Gastroesophageal sphincter (tissue), 4 donors: ENCODE results near the gene CA11. TPM values are rescaled to one million over a fixed set of nuclear protein-coding genes. Genes with fewer than 3 reads are reported as not detected.
A peak's percentile ranks its signal among the peaks of the same experiment; 100 is the strongest.

Source experiments
- ATAC-seq: fragments of 150-250 bp; one replicate; pipeline ENCODE4 v1.9.1; 2016; ENCODE audit warnings: mild to moderate bottlenecking, moderate library complexity
- H3K27ac ChIP-seq, 4 donors: fragments of 200-600 bp; sonication (generic) in 3 of 4; 1 replicate in 3 of 4; 2 replicates in 1 of 4; pipeline ENCODE4 v1.5.1; 2016 to 2019
- H3K27me3 ChIP-seq: fragments of 200-600 bp; sonication (generic); one replicate; pipeline ENCODE4 v1.5.1; 2019
- H3K36me3 ChIP-seq, 2 donors: fragments of 200-600 bp; sonication (generic); one replicate each; pipeline ENCODE4 v1.5.1; 2019; ENCODE audit warnings: control low read depth in 1 of 2
- H3K4me1 ChIP-seq, 3 donors: fragments of 200-600 bp; sonication (generic); 1 replicate in 2 of 3; 2 replicates in 1 of 3; pipeline ENCODE4 v1.5.1; 2016 to 2019; ENCODE audit warnings: control low read depth in 2 of 3
- H3K4me3 ChIP-seq, 2 donors: fragments of 200-600 bp; sonication (generic); one replicate each; pipeline ENCODE4 v1.5.1; 2019; ENCODE audit warnings: mild to moderate bottlenecking in 1 of 2, moderate library complexity in 1 of 2
- H3K9me3 ChIP-seq, 3 donors: fragments of 200-600 bp; sonication (generic); one replicate each; pipeline ENCODE4 v1.5.1; 2017 to 2019; ENCODE audit warnings: control low read depth in 2 of 3
- CTCF ChIP-seq, 4 experiments: fragments of 200-600 bp in 2 of 4; fragments of 450-650 bp in 2 of 4; sonication (generic) in 1 of 4; IDR thresholded peaks; one replicate each; pipeline ENCODE4 v1.5.1; 2017 to 2019; ENCODE audit warnings: antibody characterized with exemption in 4 of 4, mild to moderate bottlenecking in 2 of 4, moderate library complexity in 2 of 4
- EP300 ChIP-seq: sonication (generic); formaldehyde crosslinking; IDR thresholded peaks from one replicate; pipeline ENCODE4 v1.6.1; 2017; ENCODE audit warnings: antibody characterized with exemption, mild to moderate bottlenecking
- POLR2A ChIP-seq, 2 donors: fragments of 450-650 bp; IDR thresholded peaks; one replicate each; pipeline ENCODE4 v1.6.1; 2017; ENCODE audit warnings: antibody characterized with exemption in 2 of 2, mild to moderate bottlenecking in 2 of 2, moderate library complexity in 1 of 2
- POLR2AphosphoS5 ChIP-seq: sonication (generic); formaldehyde crosslinking; IDR thresholded peaks from one replicate; pipeline ENCODE4 v1.6.1; 2017; ENCODE audit warnings: antibody characterized with exemption
- WGBS, 2 donors: methylation state at CpG; one replicate each; pipeline ENCODE4 v1.1.5; 2018; ENCODE audit warnings: low coverage in 1 of 2; 5-methylcytosine and 5-hydroxymethylcytosine counted together
- total RNA-seq, 4 donors: library from RNA; depleted of rRNA; stranded (reverse); fragments of >200 nt; gene quantifications; one replicate each; pipeline ENCODE4 v1.1.0, GENCODE V29; 2016

The CA11 gene
- total RNA-seq, 4 donors from 2014 or later, result 10.0 to 28.5 (median 12.5) TPM

DNA sequence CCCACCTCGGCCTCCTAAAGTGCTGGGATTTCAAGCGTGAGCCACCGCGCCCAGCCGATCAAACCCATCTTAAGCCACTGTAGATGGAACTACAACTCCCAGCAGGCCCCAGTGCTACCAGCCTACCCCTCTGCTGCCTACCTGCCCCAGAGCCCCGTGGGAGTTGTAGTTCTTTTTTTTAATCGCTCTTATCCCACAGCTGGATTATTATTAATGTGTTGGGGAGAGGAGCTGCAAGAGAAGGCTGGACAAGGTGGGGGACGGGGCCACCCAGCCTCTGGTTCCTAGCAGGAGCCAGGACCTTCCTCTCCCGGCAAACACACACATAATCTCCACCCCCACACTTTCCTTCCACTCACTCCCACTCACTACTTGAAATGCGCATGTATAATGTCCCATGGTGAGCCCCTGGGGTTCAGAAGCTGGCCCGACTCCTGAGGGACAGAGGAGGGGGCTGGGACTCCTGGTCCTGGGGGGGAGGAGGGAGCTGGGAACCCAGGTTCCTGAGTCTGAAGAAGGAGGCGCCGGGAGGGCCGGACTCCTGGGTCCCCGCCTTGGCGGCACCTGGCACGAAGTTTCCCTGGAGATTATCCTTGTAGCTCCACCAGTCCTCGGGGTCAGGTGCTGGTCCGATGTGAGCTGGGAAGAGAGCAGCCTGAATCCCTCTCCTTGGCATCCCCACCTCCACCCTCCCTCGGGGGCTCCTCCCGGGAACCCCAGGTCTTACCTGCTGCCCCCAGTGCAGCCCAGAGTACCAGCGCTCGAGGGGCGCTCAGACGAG lies 958 bp downstream of the CA11 start:
- peak; percentile 78 for ATAC-seq
- Histone ChIP-seq H3K27me3 (no peaks in the 10 kb centered on the region), H3K27ac (peak overlapping the region; percentile 87 to 94 (median 91)), H3K4me1 (peaks cover 0 to 34% (median 16%) of the 10 kb centered on the region in 3 donors), H3K36me3 (no peaks in the 10 kb centered on the region), H3K4me3 (peak overlapping the region; percentile 59 to 80), H3K9me3 (no peaks in the 10 kb centered on the region)
- TF ChIP-seq EP300 (no peak), POLR2A (IDR thresholded peaks at IDR 0.05) (no peak), POLR2AphosphoS5 (no peak), CTCF (IDR thresholded peaks at IDR 0.05) (no peak)
- WGBS, 2 donors, result 3 to 10% methylated on average over 8 to 10 of the region's 25 CpGs

DNA sequence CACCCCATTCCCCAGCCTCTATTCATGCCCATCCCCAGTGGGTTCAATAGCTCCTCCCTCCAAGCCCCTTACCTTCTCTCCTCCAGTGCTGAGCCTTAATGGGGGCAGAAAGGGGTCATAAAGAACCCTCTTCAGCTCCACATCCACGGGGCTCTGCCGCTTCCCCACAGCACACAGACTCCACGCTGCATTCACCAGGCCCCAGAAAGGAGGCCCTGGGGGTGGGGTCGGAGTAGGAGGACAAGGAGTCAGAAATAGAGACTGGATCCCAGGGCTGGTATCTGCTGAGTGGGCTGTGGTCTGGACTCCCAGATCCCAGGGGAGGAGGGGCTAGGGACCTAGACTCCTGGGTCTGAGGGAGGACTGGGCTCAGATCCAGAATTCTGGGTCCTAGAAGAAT lies 1.6 kb downstream of the CA11 start:
- no peak for ATAC-seq
- Histone ChIP-seq H3K9me3 (no peaks in the 10 kb centered on the region), H3K4me1 (peaks cover 0 to 40% (median 16%) of the 10 kb centered on the region in 3 donors), H3K27me3 (no peaks in the 10 kb centered on the region), H3K36me3 (no peaks in the 10 kb centered on the region), H3K4me3 (peak overlapping the region in 1 of 2 donors; percentile 59), H3K27ac (peak overlapping the region in 3 of 4 donors; percentile 89 to 94 (median 93))
- no CpG with 5 or more reads among the region's 4 CpGs for WGBS, 2 donors
- TF ChIP-seq POLR2AphosphoS5 (no peak), CTCF (IDR thresholded peaks at IDR 0.05) (no peak), EP300 (no peak), POLR2A (IDR thresholded peaks at IDR 0.05) (no peak)

GRCh38 chr19:48642862-48643261 lies 3.1 kb downstream of the CA11 start:
- Histone ChIP-seq H3K36me3 (no peaks in the 10 kb centered on the region), H3K27ac (no peak overlapping the region), H3K4me3 (no peak overlapping the region), H3K4me1 (peaks cover 0 to 51% (median 23%) of the 10 kb centered on the region in 3 donors), H3K9me3 (no peaks in the 10 kb centered on the region), H3K27me3 (no peaks in the 10 kb centered on the region)
- TF ChIP-seq EP300 (no peak), POLR2A (IDR thresholded peaks at IDR 0.05) (no peak), CTCF (IDR thresholded peaks at IDR 0.05) (no peak), POLR2AphosphoS5 (no peak)
- 87 to 93% methylated on average over 4 to 5 of the region's 5 CpGs for WGBS, 2 donors
- ATAC-seq, result no peak

DNA sequence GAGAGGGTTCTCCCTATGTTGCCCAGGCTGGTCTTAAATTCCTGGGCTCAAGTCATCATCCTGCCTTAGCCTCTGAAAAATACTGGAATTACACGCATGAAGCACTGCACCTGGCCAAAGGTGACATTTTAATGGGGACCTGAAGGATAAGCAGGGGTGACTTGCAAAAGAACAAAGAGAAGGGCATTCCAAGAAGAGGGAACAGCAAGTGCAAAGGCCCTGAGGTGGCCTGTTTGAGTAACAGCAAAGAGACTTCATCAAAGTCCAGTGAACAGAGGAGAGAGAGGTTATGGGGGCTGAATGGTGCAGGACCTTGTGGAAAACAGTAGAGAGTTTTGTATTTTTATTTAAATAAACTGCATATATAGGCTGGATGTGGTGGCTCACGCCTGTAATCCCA lies 4.1 kb downstream of the CA11 start:
- no peak overlapping the region for H3K27ac ChIP-seq
- no peak for TF ChIP-seq POLR2AphosphoS5
- TF ChIP-seq CTCF (IDR thresholded peaks at IDR 0.05), result no peak
- no peak for TF ChIP-seq POLR2A (IDR thresholded peaks at IDR 0.05)
- TF ChIP-seq EP300, result no peak
- WGBS, 2 donors, result 80% methylated on average over 1 of the region's 2 CpGs; no CpG with 5 or more reads in 1 of the 2 donors
- no peaks in the 10 kb centered on the region for H3K9me3 ChIP-seq
- H3K4me3 ChIP-seq, result no peak overlapping the region
- H3K4me1 ChIP-seq, result peaks cover 0 to 51% (median 23%) of the 10 kb centered on the region in 3 donors
- ATAC-seq, result no peak
- no peaks in the 10 kb centered on the region for H3K27me3 ChIP-seq
- H3K36me3 ChIP-seq, result no peaks in the 10 kb centered on the region
